ENCODE results near the gene GALNT2. TPM values are rescaled to one million over a fixed set of nuclear protein-coding genes. Genes with fewer than 3 reads are reported as not detected.

Gene GALNT2
- total and polyA plus RNA-seq, 2 of the 4 experiments (the other 2 are of a cell fraction) = 50.4 to 189 TPM

GRCh38 chr1:230084408-230085177, 17.6 kb downstream of the GALNT2 start:
- peak overlapping the region; percentile 96 for H2AK9ac ChIP-seq (replicated peaks; ENCODE audit: low read depth, low read length, poor library complexity)
- TF ChIP-seq SMC3 (IDR thresholded peaks at IDR 0.05; ENCODE audit: low read depth, low read length) (0 out of 2 replicates have a peak, but pooled peaks have one; percentile 16), CTCF (conservative IDR thresholded peaks at IDR 0.05; ENCODE audit: low read depth, low read length) (peak; percentile 5; the same call in 1 of the 2 replicates), CEBPB (IDR thresholded peaks at IDR 0.05; ENCODE audit: low read depth, low read length) (peak; percentile 44; the same call in 1 of the 2 replicates), RCOR1 (IDR thresholded peaks at IDR 0.05; ENCODE audit: insufficient replicate concordance, low read length) (peak; percentile 48), CHD1 (IDR thresholded peaks at IDR 0.05; ENCODE audit: low read depth, low read length) (no peak), FOS (IDR thresholded peaks at IDR 0.05; ENCODE audit: low read depth, low read length) (peak; percentile 99), MAFK (IDR thresholded peaks at IDR 0.05; ENCODE audit: low read depth, low read length) (peak; percentile 35; the same call in 1 of the 2 replicates), RAD21 (IDR thresholded peaks at IDR 0.05; ENCODE audit: low read length) (peak; percentile 13), POLR2A (IDR thresholded peaks at IDR 0.05; ENCODE audit: low read depth, low read length) (peak; percentile 34), BHLHE40 (IDR thresholded peaks at IDR 0.05; ENCODE audit: low read depth, low read length) (peak; percentile 39; the same call in 1 of the 2 replicates), MAZ (IDR thresholded peaks at IDR 0.05; ENCODE audit: borderline replicate concordance, low read depth, low read length) (no peak), NFE2L2 (IDR thresholded peaks at IDR 0.05; ENCODE audit: low read depth, low read length) (peak; percentile 83), RFX5 (IDR thresholded peaks at IDR 0.05; ENCODE audit: low read depth, low read length) (no peak), USF2 (IDR thresholded peaks at IDR 0.05; ENCODE audit: low read depth, low read length) (no peak), MXI1 (IDR thresholded peaks at IDR 0.05; ENCODE audit: borderline replicate concordance, low read depth, low read length) (peak; percentile 68; the same call in 1 of the 2 replicates)

More at GRCh38 chr1:230084408-230085177, 17.6 kb downstream of the GALNT2 start:
- DNase-seq (peak; percentile 99), ATAC-seq (ENCODE audit: low read depth) (peak; percentile 95)
- Histone ChIP-seq H3K18ac (ENCODE audit: low read depth, low read length) (peak overlapping the region; percentile 86), H3K4me1 (ENCODE audit: control insufficient read depth, insufficient read depth, low read length) (peaks cover 34% of the 10 kb centered on the region), H3K56ac (ENCODE audit: extremely low read depth, insufficient read depth, low read length) (peak overlapping the region; percentile 87), H4K5ac (ENCODE audit: low read depth, low read length) (peak overlapping the region; percentile 87), H3K9me1 (ENCODE audit: insufficient read depth, low read length) (peaks cover 31% of the 10 kb centered on the region), H2BK120ac (ENCODE audit: low read depth, low read length) (peak overlapping the region; percentile 97), H2AFZ (replicated peaks; ENCODE audit: low read length, poor library complexity) (peak overlapping the region; percentile 46), H2AK5ac (ENCODE audit: low read depth, low read length) (peak overlapping the region; percentile 96), H3K9me3 (ENCODE audit: control insufficient read depth, insufficient read depth, low read length) (no peaks in the 10 kb centered on the region), H3K27me3 (ENCODE audit: control insufficient read depth, insufficient read depth, low read length) (no peaks in the 10 kb centered on the region), H3K9ac (ENCODE audit: low read depth, low read length) (peak overlapping the region; percentile 50), H3K27ac (ENCODE audit: insufficient read depth, low read length) (peak overlapping the region; percentile 94), H2BK20ac (ENCODE audit: low read depth, low read length) (peak overlapping the region; percentile 96), H4K91ac (ENCODE audit: insufficient read depth, low read depth, low read length) (peak overlapping the region; percentile 99), H3K36me3 (ENCODE audit: control insufficient read depth, insufficient read depth, low read length) (no peaks in the 10 kb centered on the region), H3K4ac (ENCODE audit: low read depth, low read length) (peak overlapping the region; percentile 98), H3K79me1 (ENCODE audit: low read depth in 1 of 2, low read length in 2 of 2) (peaks cover 23 to 86% of the 10 kb centered on the region in 2 experiments), H4K20me1 (ENCODE audit: insufficient read depth, low read length) (peaks cover 14% of the 10 kb centered on the region), H3K14ac (replicated peaks; ENCODE audit: low read depth, low read length) (peak overlapping the region; percentile 80), H3K4me3 (ENCODE audit: insufficient read depth, low read depth, low read length) (no peak overlapping the region), H2BK5ac (ENCODE audit: low read depth, low read length, poor library complexity, severe bottlenecking) (peak overlapping the region; percentile 99), H2BK15ac (ENCODE audit: low read depth, low read length) (peak overlapping the region; percentile 81), H3K4me2 (ENCODE audit: low read depth, low read length) (peak overlapping the region; percentile 77), H3K23ac (ENCODE audit: low read depth, low read length) (peak overlapping the region; percentile 96), H4K8ac (ENCODE audit: low read depth in 2 of 2, low read length in 2 of 2) (peak overlapping the region; percentile 55 to 91)
- 0% methylated on average over 3 of the region's 9 CpGs; no CpG with 5 or more reads in 1 of the 2 experiments for WGBS, 2 experiments (ENCODE audit: extremely low coverage in 2 of 2, insufficient read length in 1 of 2)
- ChIA-PET CTCF (interaction anchor here (1.7 to 1.8 kb wide), 2 partner anchors 20 to 36 kb away, joined by 4 to 5 read pairs; no protein-coding TSS in a partner anchor), POLR2A (ENCODE audit: unreplicated experiment) (no interaction called here)
- no TSS peak for BruUV-seq (replicated peaks)
- in situ Hi-C loops (cut with MboI; ENCODE audit: low sequenced_read_pairs) (loop anchor here (25.0 kb wide), 1 partner anchor 778 kb away; the partner anchor contains the start of gene C1orf198), dilution Hi-C loops (cut with HindIII; ENCODE audit: low sequenced_read_pairs, unreplicated experiment) (no loop called here), intact Hi-C loops (cut with micrococcal nuclease) (loop anchor here (5.0 kb wide), 1 partner anchor 457 kb away; the partner anchor contains the start of genes TAF5L and URB2)

Measured in IMR-90 (cell line).